Iris pigment epithelial cell (primary cell): ENCODE data around the gene CMPK2.

Source experiments
- DNase-seq: peaks from one replicate; pipeline ENCODE4 v3.0.0-alpha.2; 2011; ENCODE audit warnings: low read depth

The CMPK2 gene

DNA sequence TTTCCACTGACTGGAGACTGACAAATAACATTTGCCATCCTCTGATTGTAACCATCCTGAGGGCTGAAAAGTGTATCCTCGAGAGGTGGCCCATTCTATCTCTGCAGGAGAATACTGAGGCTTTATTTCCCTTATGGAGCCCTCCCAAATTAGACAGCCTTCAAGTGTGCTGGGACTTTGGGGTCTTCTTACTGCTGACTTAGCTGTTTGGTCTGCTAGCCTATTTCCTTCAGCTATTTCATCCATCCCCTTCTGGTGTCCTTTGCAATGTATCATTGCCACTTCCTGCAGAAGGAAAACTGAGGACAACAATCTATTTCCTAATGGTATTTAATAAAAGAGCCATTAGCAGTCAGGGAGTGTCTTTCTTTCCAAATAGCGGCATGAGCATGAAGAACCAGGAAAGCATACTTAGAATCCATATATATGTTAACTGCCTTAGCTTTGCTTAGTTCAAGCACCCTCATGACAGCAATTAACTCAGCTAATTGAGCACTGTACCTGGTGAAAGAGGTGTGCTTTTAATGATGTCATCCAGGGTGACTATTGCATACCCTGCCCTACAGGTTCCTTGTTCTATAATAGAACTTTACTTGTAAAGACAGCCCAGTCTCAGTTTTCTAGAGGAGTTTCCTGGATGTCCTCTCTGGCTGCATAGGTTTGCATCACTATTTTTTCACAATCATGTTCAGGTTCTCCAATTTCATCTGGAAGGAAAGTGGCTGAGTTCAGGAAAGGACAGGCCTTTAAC lies 24.0 kb downstream of the CMPK2 start:
- no peak for DNase-seq

DNA sequence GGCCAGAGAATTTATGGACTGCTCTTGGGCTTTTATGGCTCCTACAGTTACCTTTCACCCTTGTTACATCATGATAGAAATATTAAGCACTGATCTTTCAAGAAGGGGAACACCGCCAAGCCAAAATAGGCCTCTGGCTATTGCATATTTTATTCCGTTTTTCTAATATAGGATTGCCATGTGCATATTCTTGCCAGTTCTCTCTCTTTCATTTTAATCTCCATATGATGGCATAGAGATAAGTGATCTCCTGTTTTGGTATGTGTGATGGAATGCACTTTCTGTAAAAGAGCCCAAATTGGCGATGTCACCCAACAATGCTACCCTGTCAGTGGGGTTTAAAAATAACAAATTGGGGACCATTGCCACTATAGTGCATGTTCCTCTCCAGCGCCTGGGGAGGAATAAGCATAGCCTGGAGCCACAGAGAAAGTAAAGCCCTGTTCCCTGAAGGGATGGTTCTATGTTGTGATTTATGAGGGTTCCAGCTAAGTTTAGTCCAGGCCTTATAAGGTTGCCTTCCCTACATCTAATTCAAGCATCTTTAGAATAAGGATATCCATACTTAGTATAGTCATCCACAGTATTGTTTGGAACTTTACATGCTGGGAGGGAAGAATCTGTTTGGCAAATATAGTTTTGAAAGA lies 26.9 kb downstream of the CMPK2 start:
- DNase-seq: no peak

- peak; percentile 63 for DNase-seq
These were observed 30.2 kb downstream of the CMPK2 start for GRCh38 chr2:6835467-6835866.

DNA sequence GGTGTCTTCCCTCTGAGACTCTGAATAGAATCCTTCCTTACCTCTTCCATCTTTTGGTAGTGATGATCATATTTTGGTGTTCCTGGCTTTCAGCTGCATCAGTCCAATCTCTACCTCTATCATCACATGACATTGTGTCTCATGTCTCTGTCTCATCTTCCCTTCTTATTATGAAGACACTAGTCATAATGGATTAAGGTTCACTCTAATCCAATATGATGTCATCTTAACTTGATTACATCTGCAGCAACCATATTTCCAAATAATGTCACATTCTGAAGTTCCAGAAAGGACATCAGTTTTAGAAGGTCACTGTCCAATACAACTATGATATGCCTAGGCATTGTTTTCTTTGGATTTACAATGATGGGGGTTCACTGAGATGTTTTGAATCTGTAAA lies 31.5 kb downstream of the CMPK2 start:
- no peak for DNase-seq

- no peak for DNase-seq
These were observed 32.5 kb downstream of the CMPK2 start for GRCh38 chr2:6833300-6833604.

DNA sequence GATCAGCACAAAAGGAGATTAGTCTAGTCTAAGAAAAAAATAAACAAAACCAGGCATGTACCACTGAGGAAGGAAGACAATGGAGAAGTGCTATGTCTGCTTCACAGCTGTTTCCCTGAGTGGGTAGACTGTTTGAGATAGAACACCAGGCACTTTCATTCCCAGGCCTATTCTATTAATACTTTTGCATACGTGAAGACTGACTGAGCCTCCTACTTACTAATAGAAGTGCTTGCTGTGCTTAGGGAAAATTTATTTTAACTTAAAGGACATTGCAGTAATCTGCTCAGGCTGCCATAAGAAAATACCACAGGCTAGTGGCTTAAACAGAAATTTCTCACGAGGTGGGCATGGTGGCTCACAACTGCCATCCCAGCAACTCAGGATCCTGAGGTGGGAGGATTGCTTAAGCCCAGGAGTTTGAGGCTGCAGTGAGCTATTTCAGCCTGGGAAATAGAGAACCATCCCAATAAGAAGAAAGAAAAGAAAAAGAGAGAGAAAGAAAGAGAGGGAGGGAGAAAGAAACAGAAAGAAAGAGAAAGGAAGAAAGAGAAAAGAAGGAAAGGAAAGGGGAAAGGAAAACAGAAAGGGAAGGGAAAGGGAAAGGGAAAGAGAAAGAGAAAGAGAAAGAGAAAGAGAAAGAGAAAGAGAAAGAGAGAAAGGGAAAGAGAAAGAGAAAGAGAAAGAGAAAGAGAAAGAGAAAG lies 33.0 kb downstream of the CMPK2 start:
- DNase-seq: no peak

DNA sequence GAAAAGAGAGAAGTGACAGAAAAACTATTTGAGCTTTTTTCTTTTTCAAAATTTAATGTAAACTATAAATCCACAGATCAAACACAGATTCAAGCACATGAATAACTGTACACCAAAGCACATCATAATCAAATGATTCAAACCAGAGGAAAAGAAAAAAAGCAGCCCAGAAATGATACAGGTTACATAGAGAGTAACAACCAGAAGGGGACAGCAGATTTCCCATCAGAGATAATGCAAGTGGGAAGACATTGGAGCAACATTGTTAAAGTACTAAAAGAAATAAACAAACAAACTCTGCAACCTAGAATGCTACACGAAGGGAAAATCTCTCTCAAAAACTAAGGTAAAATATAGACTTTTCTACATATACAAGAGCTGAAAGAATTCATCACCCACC lies 34.5 kb downstream of the CMPK2 start:
- DNase-seq: no peak

- DNase-seq: peak; percentile 57
These were observed 37.5 kb downstream of the CMPK2 start for GRCh38 chr2:6828299-6828584.

GRCh38 chr2:6827566-6828298 lies 38.0 kb downstream of the CMPK2 start:
- peak; percentile 34 for DNase-seq

DNA sequence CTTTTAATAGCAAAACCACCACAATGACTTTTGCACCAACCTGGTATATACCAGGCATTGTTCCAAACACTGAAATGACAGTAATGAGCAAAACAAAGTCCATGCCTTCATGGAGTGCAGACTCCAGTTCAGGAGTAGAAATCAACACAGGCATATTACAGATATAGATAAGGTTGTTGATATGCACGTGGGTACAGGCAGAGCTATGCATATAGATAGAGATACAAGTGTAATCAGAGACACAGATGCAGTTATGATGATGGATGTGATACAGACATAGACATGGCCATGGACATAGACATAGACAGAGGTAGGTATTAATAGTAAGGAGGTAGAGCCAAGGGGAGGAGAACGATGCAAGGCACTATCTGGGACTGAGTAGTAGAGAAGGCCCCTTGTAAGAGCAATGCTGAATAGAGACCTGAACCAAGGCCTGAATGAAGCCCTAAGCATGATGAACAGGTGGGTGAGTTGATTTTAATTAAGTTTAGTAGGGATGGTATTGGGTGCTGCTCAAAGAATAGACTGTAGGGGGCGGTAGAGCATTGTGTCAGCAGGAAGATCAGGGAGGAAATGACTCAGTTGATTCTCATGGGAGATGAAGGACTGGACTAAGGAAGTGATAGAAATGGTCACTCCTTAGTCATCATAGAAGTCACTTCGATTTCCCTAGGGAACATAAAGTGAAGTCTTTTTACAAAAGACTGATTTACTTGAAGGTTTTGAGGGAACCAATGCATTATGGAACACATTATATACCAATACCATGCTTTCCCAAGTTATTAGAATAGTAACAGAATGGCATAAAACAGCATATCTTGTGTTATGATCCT lies 39.4 kb downstream of the CMPK2 start:
- DNase-seq: peak; percentile 89

DNA sequence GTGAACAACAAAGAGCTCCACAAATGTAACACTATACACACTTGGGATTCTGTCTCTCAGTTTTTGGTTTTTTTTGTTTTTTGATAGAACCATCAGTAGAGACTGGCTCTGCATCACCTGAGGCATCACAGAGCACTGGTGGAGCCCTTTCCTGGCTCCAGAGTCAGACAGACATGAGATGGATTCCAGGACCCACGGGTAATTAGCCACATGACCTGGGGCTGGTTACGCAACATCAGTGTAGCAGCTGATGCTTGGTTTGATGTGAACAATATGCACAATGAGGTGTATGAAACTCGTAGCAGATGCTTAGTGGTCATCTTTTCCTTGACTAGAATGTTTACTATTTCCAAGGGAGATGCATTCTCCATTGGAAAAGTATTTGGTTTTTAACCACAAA lies 40.7 kb downstream of the CMPK2 start:
- DNase-seq: peak; percentile 88

DNA sequence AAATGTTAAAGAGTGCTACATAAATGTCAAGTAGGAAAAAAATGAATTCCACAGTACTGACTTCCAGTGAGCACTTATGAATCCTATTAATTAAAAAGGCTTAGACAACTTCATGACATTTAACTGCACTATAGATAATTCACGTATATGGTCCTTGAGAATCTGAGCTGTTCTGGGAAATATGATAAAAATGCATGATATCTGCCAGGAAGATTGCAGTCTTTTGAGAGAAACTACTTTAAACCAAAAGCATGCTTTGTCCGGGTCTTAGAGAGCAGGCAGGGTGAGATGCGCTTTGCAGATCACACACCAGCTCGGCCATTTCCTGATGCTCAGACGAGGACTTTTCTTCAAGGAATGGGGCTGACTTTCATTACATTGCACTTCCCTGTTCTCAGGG lies 42.6 kb downstream of the CMPK2 start:
- peak; percentile 72 for DNase-seq

DNA sequence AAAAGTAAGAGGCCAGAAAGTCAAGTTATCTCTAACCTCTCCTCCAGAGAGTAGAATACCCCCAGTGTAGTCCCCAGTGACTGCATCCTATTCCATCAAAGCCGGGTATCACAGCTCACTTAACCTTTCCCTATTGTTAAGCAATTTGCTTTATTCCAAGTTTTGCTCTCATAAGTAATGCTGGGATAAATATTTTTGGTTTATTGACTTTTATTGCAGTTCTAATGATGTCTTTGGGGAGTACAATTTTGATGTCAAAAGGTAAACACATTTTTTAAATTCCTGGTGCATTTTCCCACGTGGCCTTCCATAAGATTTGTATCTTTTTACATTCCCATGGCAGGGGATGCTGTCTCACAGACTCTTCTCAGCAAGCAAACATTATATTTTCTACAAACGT lies 43.3 kb downstream of the CMPK2 start:
- peak; percentile 7 for DNase-seq

DNA sequence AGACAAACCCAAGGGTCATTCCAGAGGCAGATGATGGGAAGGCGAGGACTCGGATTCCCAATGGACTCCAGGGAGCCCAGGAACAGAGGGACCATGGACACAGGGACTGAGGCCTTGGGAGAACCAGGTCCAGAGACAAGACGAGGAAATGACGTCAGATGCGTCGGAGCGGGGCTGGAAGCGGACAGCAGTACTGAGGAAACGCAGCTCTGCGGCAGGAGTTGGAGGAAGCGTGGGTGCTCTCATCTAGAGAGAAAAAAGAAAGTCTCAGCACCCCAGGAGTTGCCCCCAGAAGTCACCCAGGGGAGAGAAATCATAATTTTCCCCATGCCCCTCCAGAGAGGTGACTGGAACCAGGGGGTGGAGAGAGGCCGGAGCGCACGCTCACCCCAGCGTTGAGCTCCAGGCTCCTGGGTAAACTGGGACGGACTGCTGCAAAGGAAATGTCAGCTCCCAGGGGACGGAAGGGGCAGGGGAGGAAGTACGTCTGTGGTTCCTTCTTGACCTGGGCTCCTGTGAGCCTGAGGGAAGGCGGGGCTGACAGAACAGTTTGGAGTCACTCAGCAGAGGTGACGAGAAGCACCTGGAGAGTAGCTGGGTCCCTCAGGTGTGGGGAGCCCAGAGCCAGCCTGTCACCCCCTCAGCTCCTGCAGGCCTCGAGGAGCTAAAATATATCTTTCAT lies 44.7 kb downstream of the CMPK2 start:
- no peak for DNase-seq

DNA sequence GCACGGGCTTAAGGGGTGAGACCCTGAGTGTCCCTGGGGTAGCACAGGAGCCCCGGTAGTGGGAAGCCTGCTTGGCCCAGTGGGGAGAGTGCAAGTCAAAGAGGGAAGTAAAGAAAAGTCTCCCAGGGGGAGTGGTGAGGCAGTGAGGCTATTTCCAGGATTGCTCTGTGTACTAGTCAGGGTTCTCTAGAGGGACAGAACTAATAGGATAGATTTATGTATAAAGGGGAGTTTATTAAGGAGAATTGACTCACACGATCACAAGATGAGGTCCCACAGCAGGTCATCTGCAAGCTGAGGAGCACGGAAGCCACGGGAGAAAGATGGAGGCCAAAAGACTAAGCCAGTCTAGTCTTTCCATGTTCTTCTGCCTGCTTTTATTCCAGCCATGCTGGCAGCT lies 45.5 kb downstream of the CMPK2 start:
- no peak for DNase-seq

DNA sequence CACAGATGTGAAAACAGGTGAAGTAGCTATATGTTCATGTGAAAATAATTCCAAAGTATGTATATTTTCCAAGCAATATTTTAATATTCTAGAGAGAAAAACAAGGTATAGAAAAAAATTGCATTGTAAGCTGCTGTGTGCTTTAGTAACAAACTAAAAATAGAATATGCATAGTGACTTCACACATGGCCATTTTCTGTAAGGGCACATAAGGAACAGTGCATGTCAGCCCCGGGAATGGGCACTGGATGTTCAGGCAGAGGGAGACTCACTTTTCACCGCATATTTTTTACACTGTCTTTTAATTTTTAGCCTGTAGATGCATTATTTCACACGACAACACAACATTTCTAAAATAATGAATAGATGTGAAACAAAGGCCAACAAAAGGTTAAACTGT lies 46.0 kb downstream of the CMPK2 start:
- no peak for DNase-seq

- no peak for DNase-seq
These were observed 47.7 kb downstream of the CMPK2 start for GRCh38 chr2:6818012-6818411.

GRCh38 chr2:6814869-6815268 lies 50.8 kb downstream of the CMPK2 start:
- no peak for DNase-seq

DNA sequence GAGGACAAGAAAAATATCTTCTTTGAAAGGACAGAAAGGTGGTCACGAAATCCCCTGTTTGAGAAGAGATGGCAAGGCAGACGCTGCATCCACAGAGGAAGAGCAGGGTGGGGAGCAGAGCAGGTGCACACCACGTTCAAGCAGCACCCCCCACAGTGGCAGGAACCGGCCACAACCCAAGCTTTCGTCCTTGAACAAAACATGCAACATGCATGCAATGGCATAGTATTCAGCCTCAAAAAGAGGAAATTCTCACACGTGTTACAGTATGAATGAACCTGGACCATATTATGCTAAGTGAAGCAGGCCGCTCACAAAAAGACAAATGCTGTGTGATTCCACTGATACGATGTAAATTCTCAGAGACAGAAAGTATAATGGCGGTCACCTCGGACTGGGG lies 51.4 kb downstream of the CMPK2 start:
- DNase-seq: no peak

GRCh38 chr2:6813573-6813972 lies 52.1 kb downstream of the CMPK2 start:
- DNase-seq: no peak

GRCh38 chr2:6812857-6813530 lies 52.7 kb downstream of the CMPK2 start:
- DNase-seq: no peak
